RWPE1 (cell line): ENCODE results near the gene LGR6.

Experiments
- CTCF ChIA-PET: fragments of 350-600 bp; sonication (Branson Sonifier 250); formaldehyde crosslinking; extraction: SDS; loops from one replicate; lab custom pipeline; 2021; lab: Yijun Ruan, JAX
- POLR2A ChIA-PET: fragments of 400-600 bp; formaldehyde crosslinking; extraction: SDS; loops from one replicate; lab custom pipeline; 2020; ENCODE audit warnings: antibody characterized with exemption; ENCODE audit not compliant: low non-redundant PET; lab: Yijun Ruan, JAX
- DNase-seq: peaks from one replicate; pipeline ENCODE4 v3.0.0; 2012; ENCODE audit warnings: low spot score
- H3K27ac ChIP-seq: fragments of 450-650 bp; 2 replicates; pipeline ENCODE4 v1.5.1; 2017
- CTCF ChIP-seq: fragments of 450-650 bp; conservative IDR thresholded peaks from 2 replicates; pipeline ENCODE4 v1.5.1; 2017; ENCODE audit warnings: low read depth, mild to moderate bottlenecking

The LGR6 gene

DNA sequence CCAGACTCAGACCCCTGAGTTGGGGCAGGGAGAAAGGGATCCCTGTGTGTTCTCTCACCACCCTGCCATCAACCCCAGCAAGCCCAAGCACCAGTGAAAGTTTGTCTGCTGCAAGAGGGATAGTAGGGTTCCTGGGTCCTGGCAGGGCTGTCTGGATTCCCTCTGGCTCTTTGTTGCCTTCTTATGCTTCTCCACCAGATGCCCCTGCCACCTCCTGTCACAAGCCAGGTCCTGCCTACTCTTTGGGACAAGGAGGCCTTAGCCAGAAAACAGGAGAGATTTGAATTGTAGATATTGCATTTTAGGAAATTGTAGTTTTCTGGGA lies 126.4 kb downstream of the LGR6 start:
- no peak for DNase-seq
- no peak for TF ChIP-seq CTCF
- no peak overlapping the region for H3K27ac ChIP-seq
- ChIA-PET CTCF (interaction anchor here (1.5 kb wide), 1 partner anchor 131 kb away, joined by 7 read pairs; no protein-coding TSS in a partner anchor), POLR2A (no interaction called here)

DNA sequence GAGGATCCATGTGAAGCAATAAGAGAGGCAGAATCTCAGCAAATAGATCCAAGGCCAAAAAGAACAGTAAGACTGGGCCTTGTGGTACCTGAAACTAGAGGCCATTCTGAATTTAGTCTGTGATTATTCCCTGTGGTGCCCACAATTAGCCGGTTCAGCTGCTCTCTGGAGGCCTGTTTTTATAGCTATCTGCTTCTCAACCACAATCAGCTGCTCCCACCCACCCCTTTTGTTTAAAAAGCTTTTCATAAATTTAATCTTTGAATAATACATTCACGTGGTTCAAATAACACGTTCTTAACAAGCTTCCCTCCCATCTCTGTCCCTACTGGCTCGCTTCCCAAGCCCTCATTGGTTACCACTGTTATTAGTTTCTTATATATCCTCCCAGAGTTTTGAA lies 130.1 kb downstream of the LGR6 start:
- CTCF ChIA-PET = interaction anchor here (0.6 to 1.5 kb wide), 6 partner anchors 9 to 140 kb away, joined by 3 to 6 read pairs (median 4); partner anchors contain the start of gene LGR6
- POLR2A ChIA-PET = no interaction called here
- no peak for DNase-seq
- no peak for TF ChIP-seq CTCF
- H3K27ac ChIP-seq = no peak overlapping the region

- ChIA-PET CTCF (interaction anchor here (0.5 to 1.5 kb wide), 4 partner anchors 11 to 267 kb away, joined by 3 to 6 read pairs (median 4); partner anchors contain the start of gene LGR6), POLR2A (no interaction called here)
- no peak for DNase-seq
- TF ChIP-seq CTCF = no peak
- no peak overlapping the region for H3K27ac ChIP-seq
Observed at GRCh38 chr1:202324646-202325045, 131.0 kb downstream of the LGR6 start.

DNA sequence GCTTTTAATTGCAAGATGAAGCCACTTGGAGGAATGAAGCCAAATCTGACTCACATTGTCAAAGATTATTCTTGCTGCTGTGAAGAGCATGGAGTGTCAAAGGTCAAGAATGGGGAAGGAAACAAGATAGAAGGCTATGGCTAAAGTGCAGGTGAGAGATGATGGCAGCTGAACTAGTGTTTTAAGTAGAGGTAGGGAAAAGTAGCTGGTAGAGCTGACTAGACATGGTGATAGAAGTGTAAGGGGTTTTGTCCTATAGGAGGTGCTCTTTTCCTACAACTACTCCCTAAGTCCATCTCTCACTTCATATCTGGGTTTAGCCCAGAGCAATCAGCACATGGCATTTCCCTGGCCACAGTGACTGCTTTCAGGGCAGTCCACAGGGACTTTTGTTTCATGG lies 136.3 kb downstream of the LGR6 start:
- ChIA-PET CTCF (interaction anchor here (0.5 to 1.1 kb wide), 4 partner anchors 14 to 184 kb away, joined by 3 to 4 read pairs (median 3); partner anchors contain the start of gene LGR6), POLR2A (no interaction called here)
- no peak for TF ChIP-seq CTCF

GRCh38 chr1:202333861-202334260 lies 140.3 kb downstream of the LGR6 start:
- DNase-seq = no peak
- CTCF ChIA-PET = interaction anchor here (0.7 to 1.1 kb wide), 2 partner anchors 241 to 334 kb away, joined by 3 to 4 read pairs; no protein-coding TSS in a partner anchor
- no peak overlapping the region for H3K27ac ChIP-seq
- no peak for TF ChIP-seq CTCF
- POLR2A ChIA-PET = no interaction called here

More for the DNA sequence above, 136.3 kb downstream of the LGR6 start:
- DNase-seq = no peak
- H3K27ac ChIP-seq = no peak overlapping the region

DNA sequence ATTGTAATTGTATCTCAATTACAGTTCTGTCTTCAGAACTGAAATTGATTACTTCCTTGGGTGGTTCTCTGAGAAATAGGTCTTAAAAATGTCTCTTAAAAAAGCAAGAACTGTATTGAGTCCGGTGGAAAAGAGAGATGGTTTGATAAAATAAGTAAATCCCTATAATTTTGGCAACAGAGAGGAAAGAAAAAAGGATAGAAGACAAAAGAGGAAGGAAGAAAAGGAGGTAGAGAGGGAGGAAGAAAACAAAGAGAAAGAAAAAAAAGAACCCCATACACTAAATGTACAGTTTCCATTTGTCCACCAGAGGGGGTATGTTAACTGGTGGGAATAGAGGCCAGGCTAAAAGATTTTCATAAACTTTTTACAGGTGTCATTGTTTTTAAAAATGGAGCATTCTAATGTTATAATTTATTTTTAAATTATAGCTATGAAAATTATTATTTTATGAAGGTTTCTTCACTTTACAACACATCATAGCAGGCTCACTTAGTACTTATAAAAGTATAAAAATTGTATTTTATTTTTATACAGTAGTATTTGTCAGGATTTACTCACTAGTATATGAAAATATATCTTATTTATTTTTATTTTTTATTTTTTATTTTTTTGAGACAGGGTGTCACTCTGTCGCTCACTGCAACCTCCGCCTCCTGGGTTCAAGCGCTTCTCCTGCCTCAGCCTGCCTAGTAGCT lies 150.2 kb downstream of the LGR6 start:
- H3K27ac ChIP-seq = no peak overlapping the region
- peak; percentile 59 for DNase-seq
- ChIA-PET CTCF (interaction anchor here (0.6 to 1.4 kb wide), 8 partner anchors 20 to 1543 kb away, joined by 3 to 6 read pairs (median 4); partner anchors contain the start of gene LGR6), POLR2A (no interaction called here)
- TF ChIP-seq CTCF = peak; percentile 84
